ENCODE data around the gene PSMB7.

- TF ChIP-seq CTCF (IDR thresholded peaks at IDR 0.05; ENCODE audit: insufficient read depth, low read length, poor library complexity, severe bottlenecking) (no peak), EZH2phosphoT487 (conservative IDR thresholded peaks at IDR 0.05; ENCODE audit: low read length) (no peak)
Observed at GRCh38 chr9:124450931-124451661, 35.9 kb upstream of the PSMB7 start.
